NCI-H1105 treated with DMSO at 0.1 percent for 48 hours (cell line): ENCODE measurements around the gene PLXNA4.

Experiments
- DNase-seq: peaks from one replicate; lab custom pipeline; 2025; lab: John Stamatoyannopoulos, UW

The PLXNA4 gene

DNA sequence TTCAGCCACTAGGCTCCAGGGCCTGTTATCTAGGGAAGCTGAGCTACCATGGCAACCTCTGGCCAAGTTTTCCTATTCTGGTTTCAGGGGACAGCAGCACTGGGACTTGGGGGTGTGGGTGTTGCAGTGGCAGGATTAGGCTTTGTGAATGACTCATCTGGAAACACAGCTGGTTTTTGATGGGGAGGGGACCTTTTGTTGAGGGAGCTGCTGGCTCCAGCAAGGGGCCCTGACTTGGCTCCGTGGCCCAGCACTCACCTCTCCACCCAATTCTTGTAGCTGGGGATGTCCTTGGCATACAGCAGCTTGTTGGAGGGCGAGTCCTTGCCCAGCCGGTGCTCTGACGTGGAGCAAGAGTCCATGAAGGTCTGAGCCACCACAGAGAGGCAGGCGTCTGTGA, 435.9 kb downstream of the PLXNA4 start:
- no peak for DNase-seq

DNA sequence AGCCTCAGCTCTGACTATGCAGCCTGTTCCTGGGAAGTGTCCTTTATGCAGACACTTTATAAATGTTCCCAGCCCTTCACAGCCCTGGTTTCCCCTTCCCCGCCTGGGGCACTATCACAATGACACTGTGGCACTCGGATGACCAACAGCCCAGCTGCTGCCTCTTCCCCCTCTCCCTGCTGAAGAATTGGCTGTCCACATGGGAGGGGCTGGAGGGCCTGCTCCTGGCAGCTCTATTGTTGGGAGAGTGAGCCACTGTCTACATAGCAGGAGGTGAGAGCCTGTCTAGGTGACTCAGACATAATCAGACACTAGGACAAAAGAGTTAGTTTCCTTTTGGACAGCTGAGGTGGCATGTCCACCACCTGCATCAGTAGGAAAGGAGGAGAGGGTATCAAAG, 437.5 kb downstream of the PLXNA4 start:
- DNase-seq, result no peak

DNA sequence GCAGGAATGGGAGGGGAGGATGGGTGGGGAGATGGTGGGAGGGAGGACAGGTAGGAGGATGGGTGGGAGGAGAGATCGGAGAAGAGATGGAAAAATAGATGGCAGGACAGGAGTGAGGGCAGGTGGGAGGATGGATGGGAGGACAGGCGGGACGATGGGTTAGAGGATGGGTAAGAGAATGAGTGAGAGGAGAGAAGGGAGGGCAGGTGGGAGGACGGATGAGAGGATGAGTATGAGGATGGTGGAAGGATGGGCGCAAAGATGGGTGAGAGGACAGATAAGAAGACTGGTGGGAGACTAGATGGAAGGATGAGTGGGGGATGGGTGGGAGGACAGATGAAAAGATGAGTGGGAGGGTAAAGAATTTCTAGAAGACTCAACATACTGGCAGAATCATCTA, 438.6 kb downstream of the PLXNA4 start:
- DNase-seq, result no peak

DNA sequence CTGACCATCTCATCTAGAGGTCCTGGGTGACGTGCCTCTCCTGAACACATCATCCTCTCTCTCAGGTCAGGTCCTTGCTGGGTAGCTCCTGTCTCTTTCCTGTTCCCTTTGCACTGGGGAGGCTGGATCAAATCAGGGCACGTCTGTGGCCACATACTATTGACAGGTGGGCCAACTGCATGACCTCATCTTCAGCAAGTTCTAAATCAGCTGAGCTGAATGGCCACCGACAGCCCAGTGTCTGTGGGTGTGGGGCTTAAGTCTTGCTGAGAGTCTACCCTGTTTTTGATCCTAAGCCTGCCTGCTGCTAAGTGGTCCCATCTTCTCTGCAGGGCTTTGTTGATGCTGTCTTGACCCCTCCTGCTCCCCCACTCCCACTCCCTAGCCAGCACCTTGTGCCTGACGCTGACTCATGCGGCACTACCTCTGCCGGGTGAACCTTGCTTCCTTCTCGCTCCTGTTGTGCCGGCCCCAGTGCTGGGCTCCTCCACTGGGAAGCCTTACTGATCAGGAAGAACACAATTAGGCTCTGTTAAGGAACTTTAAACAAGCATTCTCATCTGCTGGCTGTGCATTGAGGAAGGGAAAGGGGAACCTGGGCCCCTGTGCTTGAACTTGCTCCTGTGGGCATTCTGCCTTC, 440.4 kb downstream of the PLXNA4 start:
- no peak for DNase-seq

DNA sequence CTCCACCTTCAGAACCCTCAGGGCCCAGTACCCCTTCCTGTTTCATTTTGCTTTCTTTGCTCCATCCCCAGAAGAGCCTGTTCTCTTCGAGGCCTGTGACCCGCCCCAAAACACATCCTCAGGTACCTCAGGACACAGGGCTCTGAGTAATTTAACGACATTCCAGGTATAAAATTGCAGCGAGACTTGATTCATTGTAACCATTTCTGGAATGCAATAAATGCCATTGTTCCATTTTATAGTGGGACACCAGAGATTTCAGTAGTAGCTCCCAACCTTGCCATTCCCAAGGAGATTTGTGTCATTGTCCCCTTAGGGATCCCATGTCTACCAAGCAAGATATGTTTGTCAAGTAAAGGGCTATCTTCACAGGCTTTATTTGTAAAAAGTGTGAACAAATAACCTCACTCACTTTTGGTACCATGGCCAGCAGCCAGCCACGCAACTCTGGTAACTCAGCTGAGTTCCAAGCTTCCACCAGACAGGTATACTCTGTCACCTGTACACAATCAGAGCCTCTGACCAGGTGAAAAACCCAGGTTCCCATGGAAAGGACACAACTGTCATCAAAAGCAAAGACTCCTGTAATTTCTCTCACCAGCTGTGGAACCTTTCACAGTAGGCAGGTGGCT, 441.3 kb downstream of the PLXNA4 start:
- no peak for DNase-seq

DNA sequence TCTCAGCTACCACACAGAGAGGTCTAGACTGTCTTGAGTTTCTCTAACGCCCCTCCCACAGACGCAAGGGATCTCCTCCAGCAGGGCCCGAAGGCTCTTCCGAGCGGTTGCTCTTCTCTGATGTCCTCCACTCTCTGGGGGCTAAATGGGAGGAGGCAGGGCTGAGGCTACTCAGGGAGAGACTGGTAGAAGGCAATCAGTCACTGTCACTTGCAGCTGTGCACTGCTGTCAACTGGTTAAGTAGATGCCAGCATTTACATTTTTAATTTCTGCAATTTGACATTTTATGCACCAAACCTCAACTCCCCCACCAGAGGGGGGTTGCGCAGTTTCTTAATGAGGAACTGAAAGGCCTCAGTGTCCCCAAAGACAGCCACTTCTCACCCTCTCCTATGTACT, 442.8 kb downstream of the PLXNA4 start:
- no peak for DNase-seq

DNA sequence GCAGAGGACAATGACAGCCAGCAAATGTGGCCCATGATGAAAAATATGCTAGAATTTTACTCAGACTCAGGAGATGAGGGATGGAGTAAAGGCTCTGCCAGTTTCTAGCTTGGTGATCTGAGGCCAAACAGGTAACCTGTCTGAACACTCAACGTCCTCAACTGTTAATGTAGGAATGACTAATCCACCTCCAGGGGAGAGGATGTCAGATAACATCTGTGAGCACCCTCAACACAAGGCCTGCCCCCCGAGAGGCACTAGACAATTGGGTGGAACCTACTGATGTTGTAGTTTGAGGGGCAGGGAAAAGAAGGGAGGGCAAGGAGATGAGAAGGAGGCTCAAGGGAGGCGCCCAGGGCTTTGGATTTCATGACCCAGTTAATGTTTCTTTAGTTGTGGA, 445.1 kb downstream of the PLXNA4 start:
- DNase-seq, result no peak

DNA sequence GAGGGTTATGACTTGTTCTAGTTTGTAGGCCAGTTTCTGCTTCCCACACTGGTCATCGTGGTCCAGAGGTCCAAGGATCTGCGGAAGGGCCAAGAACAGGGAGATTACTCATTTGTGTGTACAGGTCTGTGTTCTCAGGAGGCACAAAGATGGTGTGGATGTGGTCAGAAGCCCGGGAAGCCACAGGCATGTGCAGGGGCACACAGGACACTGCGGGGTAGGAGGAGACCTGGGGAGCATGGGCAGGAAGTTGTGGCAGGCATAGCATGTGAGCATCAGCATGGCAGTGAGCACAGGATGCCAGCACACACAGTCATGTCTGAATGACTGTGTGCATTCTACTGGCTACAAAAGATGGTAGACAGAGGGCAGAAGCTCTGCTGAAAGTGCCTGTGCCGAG, 445.8 kb downstream of the PLXNA4 start:
- no peak for DNase-seq

DNA sequence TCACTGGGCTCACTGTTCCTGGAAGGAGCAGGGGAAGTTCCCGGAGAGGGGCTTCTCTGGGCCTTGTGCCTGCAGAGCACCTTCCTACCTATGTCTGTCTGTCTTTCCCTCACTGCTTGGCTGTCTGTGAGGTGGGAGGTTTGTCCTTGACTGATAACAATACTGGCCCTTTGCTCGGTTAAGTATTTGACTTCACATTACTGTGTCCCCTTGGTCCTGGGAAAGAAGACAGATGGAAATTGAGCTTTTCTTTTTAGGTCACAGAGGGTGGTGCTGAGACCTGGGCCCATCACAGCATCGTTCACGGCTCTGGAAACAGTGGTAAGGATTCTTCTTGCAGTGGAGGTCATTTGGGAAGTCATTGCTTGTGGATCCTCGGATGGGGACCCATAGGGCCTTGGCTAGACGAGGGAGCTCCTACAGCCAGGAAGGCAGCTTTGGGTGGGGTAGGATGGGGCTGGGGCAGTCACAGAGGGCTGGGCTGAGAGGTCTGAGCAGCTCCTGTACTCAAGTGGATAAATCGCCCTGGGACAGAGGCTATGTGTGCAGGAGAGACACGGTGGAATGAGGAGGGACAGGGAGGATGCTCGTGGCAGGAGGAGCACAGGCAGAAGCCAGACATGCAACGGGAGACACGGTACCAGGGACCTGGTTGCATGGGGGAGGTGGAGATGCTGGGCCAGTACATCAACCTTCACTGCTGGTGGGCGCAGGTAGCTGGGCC, 450.2 kb downstream of the PLXNA4 start:
- no peak for DNase-seq

DNA sequence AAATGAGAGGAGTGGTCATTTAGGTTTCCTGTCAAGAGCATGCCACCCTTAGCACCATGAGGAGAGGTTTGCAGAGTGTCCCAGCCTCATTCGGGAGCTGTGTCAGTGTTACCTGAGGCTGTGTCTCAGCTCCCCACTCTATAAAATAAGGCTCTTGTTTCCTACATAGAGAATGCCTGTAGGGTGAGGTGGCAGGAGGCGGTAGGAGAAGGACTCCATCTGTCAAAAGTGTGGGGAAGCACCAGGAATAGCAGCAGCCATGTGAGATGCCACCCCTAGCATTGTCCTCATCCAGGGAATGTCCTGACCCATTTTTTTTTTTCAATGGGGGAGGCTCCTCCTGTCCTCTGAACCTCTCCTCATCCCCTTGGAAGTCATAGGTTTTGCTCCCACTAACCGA, 451.2 kb downstream of the PLXNA4 start:
- no peak for DNase-seq

DNA sequence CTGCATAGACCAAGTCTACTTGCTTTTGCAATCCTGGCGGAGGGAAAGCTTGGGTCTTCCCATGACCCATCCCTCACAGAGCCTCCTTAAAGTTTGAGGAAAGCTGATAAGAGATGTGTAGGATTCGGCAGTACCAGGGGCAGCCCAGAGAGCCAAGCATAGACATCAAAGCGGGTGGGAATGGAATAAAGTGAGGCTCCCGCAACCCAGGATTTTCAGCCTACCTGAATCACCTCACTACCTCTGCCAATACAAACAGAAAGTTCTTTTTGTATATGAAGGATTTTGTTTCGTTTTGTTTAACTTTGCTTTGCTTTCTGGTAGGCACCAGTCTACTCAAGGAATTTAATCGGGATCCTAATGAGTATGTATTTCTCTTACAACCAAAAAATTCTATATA, 451.7 kb downstream of the PLXNA4 start:
- DNase-seq, result no peak

DNA sequence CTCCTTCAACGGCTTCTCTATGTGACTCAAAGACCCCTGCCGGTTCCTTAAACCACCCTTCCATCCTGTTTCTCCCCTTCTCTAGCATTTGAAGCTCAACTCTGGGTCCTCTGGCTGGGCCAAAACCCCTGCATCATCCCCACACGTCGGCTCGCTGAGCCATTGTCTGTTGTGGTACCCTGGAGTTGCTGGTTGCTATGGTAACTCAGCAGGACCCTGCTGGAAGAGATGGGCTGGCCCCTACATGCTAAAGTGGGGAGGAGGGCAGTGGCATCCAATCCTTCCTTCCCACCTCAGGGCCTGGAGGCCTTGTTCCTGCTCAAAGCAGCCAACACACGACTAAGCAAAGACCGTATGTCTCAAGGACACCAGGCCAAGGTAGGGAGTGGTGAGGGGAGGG, 452.5 kb downstream of the PLXNA4 start:
- no peak for DNase-seq

DNA sequence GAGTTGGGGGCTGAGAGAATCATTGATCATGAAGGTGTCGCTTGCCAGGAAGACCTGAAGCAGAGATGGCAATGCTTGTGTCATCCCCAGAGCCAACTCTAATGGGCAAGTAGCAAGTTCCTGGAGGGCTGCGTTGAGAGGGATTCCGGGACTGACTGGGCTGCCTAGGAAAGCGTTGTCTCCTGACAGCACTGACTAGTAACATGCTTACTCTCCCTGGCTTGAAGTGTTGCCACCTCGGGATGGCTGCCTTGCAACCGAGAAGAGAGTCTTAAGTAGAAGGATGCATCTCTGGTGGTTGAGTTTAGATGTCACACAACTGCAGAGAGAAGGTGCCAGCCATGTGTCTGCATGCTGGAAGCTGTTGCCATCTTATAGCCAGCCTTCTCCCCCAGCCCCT, 453.4 kb downstream of the PLXNA4 start:
- DNase-seq, result no peak

DNA sequence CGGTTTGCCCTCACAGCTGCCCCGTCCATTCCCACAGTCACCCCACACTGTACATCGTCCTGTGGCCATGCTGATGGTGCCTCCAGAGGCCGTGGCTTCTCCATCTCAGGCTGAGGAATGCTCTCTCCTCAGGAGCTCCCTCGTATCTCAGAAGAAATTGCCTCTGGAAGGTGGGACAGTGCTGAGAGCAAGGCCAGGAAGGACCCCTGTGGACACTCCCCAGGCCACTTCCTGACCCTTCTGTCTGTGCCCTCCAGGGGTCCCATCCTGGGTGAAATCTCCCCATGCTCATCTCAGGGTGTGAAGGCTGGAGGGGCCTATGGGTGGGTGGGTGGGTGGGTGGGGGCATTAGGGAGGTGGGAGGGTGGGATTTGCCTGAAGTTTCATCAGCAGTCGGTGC, 454.3 kb downstream of the PLXNA4 start:
- no peak for DNase-seq

DNA sequence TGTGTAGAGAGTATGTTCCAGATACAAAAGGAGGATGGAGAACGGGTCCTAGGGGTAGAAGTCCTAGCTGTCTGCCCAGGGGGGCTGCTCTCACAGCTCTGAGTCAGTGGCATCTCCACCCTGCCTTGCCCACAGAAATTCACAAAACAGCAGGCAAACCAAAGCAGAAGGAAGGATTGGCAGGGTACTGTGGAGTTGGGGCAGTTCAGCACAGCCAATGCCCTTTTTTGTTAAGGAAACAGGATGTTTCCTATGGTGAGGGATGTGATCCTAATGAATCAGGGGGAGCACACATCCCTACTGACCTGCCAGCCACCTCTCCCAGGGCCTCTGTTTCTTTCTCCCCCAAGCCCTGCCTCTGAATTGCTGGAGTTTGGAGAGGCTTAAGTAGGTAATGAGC, 457.6 kb downstream of the PLXNA4 start:
- DNase-seq, result no peak

DNA sequence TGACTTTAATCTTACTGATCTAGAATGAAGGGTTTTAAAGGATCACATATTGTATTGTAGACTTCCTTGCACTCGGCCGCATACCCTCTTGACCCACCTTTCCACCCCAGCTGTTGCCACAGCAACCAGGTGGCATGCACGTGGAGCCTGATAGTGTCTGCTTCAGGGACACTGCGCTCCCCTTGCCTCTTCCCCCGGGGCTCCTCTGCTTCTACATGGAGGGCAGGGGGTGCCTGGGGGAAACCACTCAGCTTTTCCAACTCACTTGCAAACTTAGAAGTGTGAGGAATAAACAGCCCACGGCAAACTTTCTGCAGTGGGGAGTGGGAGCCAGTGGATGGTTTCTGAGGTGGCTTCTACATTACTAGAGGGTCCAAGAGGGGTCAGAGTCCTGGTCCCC, 458.6 kb downstream of the PLXNA4 start:
- DNase-seq, result no peak

DNA sequence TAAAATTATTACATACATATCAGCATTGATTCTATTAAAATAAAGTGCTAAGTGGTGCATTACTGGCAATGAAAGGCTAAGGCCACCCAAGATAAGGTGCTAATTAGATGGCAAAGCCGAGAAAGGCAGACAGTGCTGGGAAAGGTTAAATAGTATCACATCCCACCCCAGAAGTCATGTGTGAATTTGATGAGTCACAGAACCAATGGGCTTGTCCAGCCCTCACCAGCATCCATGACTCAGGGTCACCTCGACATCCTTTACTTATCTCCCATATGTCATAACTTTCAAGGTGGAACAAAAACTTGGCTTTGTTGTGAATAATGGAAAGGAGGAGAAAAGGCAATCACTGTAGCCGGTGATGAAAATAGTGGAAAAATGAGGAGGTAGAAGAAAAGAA, 459.1 kb downstream of the PLXNA4 start:
- DNase-seq, result no peak

DNA sequence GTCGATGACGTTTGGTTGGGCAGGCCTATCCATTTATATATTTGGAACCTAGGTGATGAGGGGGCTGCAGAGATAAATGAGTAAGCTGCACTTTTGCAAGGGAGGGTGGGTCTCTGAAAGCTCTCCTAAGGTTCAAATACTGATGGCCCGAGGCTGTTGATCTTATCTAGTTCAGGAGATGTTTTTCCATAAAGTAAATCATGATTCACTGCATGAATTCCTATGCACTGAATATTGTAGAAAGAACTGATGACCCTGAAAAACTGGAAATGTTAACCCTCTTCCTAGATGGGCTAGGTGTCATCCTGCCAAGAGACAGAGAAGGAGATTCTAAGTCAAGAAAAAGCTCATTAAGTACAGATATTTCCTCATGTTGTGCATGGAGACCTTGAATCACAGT, 459.9 kb downstream of the PLXNA4 start:
- DNase-seq, result no peak

DNA sequence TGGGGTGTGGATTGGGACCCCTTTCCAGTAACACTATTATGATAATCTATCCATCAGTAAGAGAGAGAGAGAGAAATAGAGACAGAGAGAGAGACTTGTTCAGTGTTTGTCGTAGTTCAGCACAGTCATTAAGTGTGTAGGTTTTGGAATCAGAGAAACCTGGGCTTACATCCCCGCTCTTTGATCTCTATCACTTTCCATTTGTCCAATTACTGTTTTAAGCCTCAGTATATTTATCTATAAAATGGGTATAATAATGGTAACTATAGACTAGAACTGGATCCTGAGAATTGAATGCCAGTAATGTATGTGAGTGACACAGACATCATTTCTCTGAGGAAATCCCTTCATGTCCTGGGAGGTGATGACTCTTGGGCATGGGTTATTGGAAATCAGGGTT, 460.5 kb downstream of the PLXNA4 start:
- DNase-seq, result no peak

DNA sequence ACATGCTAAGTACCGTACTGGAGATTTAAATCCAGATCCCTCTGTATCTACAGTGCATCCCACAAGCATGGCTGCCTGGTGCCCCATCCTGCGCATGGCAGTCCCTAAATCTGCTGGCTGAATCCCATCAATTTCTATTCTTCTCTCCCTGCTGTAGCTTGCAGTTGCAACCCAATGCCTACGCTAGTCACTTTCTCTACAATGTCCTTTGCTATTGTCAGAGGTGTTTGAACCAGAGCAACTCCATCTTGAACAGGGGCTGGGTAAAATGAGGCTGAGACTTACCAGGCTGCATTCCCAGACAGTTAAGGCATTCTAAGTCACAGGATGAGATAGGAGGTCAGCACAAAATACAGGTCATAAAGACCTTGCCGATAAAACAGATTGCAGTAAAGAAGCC, 461.2 kb downstream of the PLXNA4 start:
- no peak for DNase-seq

DNA sequence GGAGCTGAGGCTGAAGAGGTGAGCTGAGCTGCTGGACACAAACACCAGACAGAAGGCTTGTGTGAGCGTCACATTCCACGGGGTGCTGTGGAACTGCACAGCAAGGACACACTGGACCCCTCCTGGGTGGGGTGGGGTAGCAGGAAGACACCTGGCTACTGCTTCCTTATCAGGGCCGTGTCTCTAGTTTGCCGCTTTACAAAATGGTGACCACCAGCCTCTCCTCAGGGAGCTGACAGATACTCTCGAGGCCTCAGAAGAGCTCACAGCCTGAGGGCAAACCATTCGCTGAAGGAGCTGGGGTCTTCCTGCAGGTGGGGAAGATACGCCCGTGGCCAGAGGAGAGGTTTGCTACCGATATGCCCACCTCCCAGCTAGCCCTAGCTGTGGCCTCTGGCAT, 461.9 kb downstream of the PLXNA4 start:
- DNase-seq, result no peak

DNA sequence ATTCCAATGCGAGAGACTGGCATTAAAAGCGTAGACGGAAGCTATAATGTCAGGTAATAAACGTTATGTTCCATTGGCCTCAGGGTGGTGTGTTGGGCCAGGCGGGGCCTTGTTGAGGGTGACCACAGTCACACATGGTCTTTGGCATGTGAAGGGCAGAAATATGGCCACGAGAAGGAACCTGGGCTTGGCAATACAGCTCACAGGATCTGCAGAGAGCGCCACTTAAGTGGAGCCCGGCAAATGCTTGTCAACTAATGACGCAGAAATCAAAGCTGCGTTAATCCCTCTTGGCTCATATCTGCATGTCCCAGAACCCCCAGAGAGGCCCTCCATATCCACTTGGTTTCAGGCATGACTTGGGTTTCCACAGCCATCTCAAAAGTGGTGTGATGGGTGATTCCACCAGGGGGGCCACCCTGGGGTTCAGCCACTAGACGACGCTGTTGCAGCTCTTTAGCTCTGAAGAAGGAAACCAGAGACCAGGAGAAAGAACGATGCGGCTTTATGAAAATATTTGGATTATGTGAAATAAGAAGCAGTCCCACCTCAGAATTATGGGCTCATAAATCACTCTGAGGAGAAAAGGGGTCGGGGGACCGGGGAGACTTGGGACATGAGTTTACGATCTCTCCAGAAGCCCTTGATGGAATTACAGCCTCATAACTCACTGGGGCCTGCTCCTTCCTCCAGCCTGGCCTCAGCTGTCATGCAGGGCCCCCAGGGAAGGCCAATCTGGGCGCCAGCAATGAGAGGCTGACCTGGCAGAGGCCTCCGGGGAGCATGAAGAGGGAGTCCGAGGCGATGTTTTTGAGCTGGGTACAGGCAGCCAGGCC, 462.5 kb downstream of the PLXNA4 start:
- no peak for DNase-seq

DNA sequence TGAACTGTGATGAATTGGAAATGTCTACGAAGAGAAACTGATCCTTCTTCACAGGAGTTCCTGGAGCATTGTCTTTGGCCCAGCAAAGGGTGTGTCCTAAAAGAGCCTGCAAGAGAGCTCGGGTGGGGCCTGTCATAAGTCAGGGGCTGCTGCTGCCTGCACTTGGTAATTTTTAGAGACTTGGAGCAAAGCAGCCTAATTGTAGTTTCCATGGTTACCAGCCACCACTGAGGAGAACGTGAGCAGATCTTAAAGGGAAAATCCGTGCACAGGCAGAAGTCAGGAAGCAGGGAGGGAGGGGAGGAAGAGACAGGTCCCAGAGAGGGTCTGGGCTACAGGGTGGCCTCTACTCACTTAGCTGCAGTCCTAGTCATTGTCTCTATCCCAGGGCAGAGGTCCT, 463.6 kb downstream of the PLXNA4 start:
- DNase-seq, result no peak
